VCaP (cell line): ENCODE data around the gene PTGES2.
A peak's percentile ranks its signal among the peaks of the same experiment; 100 is the strongest.
"Not testable (repeated sequence)": the region's sequence is repeated elsewhere in the genome, so short reads cannot be mapped to it uniquely, and the experiment has no call there.

Experiments used
- H3K27ac ChIP-seq: fragments of 450-650 bp; 2 replicates; pipeline ENCODE4 v1.5.1; 2017
- TF ChIP-seq, protein P1 (sequence below): fragments of 450-650 bp; conservative IDR thresholded peaks from 2 replicates; pipeline ENCODE4 v1.5.1; 2017; ENCODE audit warnings: mild to moderate bottlenecking, moderate library complexity

Gene PTGES2

DNA sequence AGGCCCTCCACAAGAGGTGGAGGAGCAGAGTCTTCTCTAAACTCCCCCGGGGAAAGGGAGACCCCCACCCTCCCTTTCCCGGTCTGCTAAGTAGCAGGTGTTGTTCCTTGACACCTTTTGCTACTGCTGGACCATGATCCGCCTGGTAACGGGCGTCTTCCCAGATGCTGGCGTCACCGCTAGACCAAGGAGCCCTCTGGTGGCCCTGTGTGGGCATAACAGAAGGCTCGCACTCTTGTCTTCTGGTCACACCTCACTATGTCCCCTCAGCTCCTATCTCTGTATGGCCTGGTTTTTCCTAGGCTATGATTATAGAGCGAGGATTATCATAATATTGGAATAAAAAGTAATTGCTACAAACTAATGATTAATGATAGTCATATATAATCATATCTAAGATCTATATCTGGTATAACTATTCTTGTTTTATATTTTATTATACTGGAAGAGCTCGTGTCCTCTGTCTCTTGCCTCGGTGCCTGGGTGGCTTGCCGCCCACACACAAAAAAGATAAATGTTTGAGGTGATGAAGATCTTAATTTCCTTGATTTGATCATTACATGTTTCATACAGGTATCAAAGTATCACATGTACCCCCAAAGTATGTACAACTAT, 2.6 kb upstream of the PTGES2 start:
- TF ChIP-seq, protein P1, sequence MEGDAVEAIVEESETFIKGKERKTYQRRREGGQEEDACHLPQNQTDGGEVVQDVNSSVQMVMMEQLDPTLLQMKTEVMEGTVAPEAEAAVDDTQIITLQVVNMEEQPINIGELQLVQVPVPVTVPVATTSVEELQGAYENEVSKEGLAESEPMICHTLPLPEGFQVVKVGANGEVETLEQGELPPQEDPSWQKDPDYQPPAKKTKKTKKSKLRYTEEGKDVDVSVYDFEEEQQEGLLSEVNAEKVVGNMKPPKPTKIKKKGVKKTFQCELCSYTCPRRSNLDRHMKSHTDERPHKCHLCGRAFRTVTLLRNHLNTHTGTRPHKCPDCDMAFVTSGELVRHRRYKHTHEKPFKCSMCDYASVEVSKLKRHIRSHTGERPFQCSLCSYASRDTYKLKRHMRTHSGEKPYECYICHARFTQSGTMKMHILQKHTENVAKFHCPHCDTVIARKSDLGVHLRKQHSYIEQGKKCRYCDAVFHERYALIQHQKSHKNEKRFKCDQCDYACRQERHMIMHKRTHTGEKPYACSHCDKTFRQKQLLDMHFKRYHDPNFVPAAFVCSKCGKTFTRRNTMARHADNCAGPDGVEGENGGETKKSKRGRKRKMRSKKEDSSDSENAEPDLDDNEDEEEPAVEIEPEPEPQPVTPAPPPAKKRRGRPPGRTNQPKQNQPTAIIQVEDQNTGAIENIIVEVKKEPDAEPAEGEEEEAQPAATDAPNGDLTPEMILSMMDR: peak; percentile 58
- H3K27ac ChIP-seq: not testable (repeated sequence)

DNA sequence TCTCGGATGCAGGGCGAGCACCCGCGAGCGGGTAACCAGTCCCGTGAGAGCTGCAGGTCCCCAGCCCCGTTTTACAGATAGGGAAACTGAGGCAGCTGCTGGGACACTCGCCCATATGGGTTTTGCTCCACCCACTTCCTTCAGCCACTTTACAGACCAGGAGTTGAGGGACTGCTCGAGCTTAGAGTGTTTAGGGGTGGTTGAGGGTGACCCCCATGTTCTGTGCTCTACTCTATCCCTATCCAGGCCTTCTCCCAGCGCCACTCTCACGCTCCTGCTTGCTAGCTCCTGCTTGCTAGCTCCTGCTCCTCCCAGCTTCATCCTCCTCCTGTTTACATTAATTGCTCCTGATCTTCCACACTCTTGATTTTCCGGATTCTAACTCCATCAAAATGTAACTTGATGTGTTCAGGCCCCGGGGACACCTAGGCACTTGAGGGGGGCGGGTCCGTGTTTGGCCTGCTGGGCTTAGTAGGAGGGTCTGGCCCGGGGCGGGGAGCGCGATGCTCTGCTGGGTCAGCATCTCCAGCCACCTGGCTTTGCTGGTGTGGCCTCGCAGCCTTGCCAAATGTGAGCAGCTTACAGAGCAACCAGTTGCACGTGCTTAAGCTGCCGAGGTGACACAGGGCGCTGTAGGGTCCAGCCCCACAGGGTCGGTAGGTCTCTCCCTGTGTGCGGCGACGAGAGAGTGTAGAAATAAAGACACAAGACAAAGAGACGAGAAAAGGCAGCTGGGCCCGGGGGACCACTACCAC, 1.5 kb upstream of the PTGES2 start:
- H3K27ac ChIP-seq: peak overlapping the region; percentile 97
- TF ChIP-seq, protein P1: no peak

DNA sequence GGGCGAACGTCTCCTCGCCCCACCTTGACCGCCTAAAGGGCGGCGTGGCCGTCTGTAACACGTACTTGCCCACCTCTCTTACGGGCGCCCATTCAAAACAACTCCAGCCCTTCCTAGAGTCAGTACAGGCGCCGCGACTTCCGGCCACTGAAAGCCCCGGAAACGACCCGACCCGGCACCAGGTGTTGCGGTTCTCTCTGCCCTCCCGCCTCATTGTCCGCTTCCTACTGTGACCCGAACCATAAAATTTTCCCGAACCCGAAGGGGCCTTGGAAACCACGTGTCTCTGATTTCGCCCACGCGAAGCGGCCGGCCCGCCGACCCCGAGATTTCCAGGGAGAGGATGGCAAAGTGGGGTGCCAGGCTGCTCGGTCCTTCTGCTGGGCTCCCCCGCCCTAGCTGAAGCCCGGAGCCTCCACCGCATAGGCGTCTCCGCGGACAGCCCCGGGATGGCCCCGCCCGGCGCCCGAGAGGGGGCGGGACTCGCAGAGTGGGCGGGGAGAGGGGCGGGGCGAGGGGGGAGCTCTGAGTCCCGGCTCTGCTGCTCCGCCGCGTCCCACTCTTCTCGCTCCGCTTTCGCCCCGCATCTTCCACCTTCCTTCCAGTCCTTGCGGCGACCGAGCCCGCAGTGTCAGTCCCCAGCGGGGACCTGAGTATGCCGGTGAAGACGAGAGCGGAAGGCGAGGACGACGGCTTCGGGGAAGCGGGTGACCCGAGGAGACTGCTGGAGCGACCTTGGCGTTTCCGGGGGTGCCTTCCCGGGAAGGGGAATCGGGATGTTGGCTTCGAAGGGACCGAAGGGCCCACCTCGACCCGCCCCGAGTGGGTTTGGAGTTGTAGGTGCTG, 684 bp upstream of the PTGES2 start:
- peak overlapping the region; percentile 97 for H3K27ac ChIP-seq
- TF ChIP-seq, protein P1: no peak

DNA sequence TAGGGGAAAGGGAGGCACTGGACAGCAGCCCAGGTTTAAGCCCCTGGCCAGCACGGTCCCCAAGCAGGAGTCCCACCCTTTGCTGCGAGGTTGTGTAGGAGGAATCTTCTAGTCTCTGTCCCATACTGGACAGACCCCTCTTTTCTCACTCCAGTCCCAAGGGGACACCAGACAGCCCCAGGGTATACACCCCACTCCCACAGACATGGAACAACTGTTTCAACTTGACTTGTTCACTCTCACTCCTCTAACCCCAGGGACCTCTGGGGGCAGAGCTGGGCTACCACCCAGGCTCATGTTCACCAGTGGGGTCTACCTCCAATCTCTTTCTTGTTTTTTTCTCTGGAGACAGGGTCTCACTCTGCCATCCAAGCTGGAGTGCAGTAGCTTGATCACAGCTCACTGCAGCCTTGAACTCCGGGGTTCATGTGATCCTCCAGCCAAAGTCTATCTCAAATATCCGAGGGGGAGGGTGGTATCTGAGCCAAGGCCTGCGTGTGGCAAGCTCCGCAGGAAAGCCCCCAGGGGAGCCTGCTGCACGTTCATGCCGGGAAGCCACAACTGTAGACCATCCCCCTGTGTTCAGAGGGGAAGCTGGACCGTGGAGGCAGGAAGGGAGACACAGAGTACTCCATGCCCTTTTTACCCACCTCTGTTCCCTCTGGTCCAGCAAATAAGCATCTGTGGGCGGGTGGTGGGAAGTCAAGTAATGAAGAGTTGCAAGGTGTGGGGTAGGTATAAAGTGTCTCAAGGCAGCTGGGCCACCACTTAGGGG, 1.8 kb downstream of the PTGES2 start:
- H3K27ac ChIP-seq: peak overlapping the region; percentile 97; the same call in 1 of the 2 replicates
- TF ChIP-seq, protein P1: no peak

DNA sequence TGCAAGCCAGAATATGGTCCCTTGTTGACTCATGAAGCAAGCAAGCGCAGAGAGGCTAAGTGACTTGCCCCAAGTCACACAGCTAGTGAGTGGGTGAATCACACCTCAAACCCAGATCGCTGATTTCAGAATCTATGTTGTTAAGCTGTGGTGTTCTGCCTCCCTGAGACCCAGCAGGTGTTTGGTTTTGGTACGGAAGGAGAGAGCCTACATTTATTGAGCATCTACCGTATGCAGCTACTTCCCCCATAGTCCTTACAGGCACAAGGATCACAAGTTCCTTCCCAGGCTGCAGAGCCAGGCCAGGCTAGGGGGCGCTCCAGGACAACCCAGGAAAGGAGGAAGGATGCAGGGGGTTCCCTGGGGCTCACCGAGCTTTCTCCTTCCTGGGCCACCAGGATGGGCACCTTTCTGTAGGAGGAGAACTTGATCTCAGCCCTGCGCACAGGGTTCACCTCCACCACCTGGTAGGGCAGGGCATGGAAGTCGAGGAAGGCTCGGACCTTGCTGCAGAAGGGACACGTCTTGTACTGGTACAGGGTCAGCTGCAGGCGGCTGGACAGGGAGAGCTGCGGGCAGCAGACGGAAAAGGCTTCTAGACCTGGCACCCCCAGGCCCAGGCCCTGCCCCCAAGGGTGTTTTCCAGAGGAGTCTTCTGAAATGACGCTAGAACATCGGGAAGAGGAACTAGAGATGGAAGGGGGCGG, 2.5 kb downstream of the PTGES2 start:
- H3K27ac ChIP-seq: peak overlapping the region; percentile 97; the same call in 1 of the 2 replicates
- TF ChIP-seq, protein P1: peak; percentile 64

DNA sequence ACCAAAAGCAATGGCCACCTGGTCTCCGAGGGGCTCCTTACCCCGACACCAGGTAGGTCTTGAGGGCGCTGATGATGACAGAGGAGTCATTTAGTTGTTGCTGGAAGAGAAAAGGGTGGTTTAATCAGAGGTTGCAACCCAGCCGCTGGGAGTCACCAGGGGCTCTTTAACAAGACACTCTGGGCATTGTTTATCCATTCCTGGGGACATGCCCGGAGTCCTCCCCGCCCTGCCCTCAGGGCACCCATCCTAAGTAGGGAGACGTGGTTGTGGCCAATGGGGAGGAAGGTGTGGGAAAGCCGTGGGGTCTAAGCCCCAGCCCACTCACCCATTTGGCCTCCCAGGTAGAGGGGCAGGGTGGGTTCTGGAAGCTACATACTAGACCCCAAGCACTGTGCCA, 3.1 kb downstream of the PTGES2 start:
- TF ChIP-seq, protein P1: no peak

More for the DNA sequence above, 3.1 kb downstream of the PTGES2 start:
- no peak overlapping the region for H3K27ac ChIP-seq
